22Rv1 (cell line): ENCODE data around the gene KIAA0513.

Experiments used
- CTCF ChIP-seq: fragments of 450-650 bp; IDR thresholded peaks from 2 replicates; pipeline ENCODE4 v1.5.1; 2017; ENCODE audit warnings: mild to moderate bottlenecking
- ZFX ChIP-seq: fragments of 450-650 bp; IDR thresholded peaks from 2 replicates; pipeline ENCODE4 v1.6.1; 2017; ENCODE audit warnings: antibody characterized with exemption, borderline replicate concordance

DNA sequence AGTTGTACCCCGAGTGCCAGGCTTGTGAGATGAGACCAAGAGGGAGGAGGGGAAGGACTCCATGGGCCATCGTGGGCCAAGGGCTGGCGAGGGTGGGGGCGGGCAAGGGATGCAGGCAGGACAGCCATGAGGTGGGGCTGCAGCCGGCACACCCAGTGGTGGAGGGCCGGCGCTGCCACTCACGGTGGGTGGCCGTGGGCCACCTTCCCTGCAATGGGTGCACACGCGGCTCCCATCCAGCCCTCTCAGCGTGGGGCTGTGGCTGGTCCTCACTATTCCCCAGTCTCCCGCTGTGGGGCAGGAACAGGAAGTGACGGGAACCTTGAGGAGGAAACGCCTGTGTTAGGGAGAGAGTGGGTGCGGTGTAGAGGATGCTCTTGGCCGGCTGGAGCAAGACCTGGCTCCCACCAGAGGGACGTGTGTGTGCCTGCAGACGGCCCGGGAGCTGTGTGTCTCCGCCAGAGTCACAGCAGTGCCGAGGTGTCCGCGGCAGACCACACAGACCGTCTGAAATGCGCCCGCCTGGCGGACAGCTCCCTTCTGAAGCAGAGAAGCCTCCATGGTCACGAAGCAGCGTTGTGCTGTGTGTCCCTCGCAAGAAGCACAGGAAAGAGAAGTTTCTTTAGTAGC lies 61.1 kb downstream of the KIAA0513 start:
- no peak for TF ChIP-seq CTCF
- TF ChIP-seq ZFX = no peak
